RWPE1 (cell line): Measurements from ENCODE around the gene SLC9A9.

Experiments used
- CTCF ChIA-PET: fragments of 350-600 bp; sonication (Branson Sonifier 250); formaldehyde crosslinking; extraction: SDS; loops from one replicate; lab custom pipeline; 2021; lab: Yijun Ruan, JAX
- POLR2A ChIA-PET: fragments of 400-600 bp; formaldehyde crosslinking; extraction: SDS; loops from one replicate; lab custom pipeline; 2020; ENCODE audit warnings: antibody characterized with exemption; ENCODE audit not compliant: low non-redundant PET; lab: Yijun Ruan, JAX
- DNase-seq: peaks from one replicate; pipeline ENCODE4 v3.0.0; 2012; ENCODE audit warnings: low spot score
- H3K27ac ChIP-seq: fragments of 450-650 bp; 2 replicates; pipeline ENCODE4 v1.5.1; 2017
- TF ChIP-seq, protein P1 (sequence below): fragments of 450-650 bp; conservative IDR thresholded peaks from 2 replicates; pipeline ENCODE4 v1.5.1; 2017; ENCODE audit warnings: low read depth, mild to moderate bottlenecking

The SLC9A9 gene

DNA sequence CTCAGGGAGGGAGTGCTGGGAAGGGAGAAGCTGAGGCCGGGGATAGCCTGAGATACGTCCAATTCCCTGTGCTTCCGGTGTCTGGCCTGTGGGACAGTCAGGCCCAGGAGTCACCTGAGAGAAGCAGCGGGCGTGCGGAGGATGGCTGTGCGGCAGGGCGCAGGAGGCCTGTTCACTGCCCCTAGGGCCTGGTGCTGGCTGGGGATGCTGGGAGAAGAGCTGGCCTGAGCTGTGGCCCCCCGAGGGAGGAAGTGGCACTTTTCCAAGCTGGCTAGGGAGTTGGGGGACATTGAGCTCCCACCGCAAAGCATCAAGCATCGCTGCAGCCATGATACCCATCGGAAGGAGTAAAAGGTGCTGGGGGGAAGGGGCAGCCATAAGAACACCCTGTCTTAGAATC, 619.9 kb downstream of the SLC9A9 start:
- H3K27ac ChIP-seq = no peak overlapping the region
- ChIA-PET CTCF (interaction anchor here (0.6 kb wide), 1 partner anchor 416 kb away, joined by 8 read pairs; no protein-coding TSS in a partner anchor), POLR2A (no interaction called here)
- DNase-seq = no peak
- TF ChIP-seq, protein P1, sequence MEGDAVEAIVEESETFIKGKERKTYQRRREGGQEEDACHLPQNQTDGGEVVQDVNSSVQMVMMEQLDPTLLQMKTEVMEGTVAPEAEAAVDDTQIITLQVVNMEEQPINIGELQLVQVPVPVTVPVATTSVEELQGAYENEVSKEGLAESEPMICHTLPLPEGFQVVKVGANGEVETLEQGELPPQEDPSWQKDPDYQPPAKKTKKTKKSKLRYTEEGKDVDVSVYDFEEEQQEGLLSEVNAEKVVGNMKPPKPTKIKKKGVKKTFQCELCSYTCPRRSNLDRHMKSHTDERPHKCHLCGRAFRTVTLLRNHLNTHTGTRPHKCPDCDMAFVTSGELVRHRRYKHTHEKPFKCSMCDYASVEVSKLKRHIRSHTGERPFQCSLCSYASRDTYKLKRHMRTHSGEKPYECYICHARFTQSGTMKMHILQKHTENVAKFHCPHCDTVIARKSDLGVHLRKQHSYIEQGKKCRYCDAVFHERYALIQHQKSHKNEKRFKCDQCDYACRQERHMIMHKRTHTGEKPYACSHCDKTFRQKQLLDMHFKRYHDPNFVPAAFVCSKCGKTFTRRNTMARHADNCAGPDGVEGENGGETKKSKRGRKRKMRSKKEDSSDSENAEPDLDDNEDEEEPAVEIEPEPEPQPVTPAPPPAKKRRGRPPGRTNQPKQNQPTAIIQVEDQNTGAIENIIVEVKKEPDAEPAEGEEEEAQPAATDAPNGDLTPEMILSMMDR = no peak

DNA sequence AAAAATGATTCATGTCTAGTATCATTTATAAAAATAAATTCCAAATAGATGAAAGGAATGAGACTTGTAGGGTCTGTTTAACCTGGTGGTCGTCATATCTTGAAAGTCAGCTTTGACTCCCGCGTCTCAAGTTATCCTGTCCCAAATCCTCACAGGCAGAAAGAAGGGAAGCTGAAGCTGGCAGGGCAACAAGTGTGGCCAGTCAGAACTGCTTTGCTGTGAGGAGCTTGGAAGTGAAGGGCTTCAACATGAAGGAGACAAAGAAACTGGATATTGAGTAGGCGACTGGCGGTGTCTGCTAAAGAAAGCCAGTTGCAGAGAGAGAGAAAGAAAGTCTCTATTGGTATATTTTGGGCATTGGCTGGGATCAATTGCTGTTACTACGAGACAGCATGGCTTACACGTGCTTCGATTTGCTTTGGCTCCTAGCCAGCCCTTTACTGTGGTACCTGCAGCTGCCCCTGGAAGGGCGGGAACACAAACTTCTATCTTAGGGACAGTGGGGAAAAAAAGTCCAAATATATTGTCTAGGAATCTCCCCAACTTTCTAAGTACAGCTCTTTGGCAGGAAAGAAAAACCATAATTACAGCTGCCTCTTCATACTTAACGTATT, 621.5 kb downstream of the SLC9A9 start:
- H3K27ac ChIP-seq = no peak overlapping the region
- CTCF ChIA-PET = no interaction called here
- POLR2A ChIA-PET = interaction anchor here (0.5 kb wide), 1 partner anchor 57 kb away, joined by 3 read pairs; no protein-coding TSS in a partner anchor
- no peak for DNase-seq
- TF ChIP-seq, protein P1 = no peak

DNA sequence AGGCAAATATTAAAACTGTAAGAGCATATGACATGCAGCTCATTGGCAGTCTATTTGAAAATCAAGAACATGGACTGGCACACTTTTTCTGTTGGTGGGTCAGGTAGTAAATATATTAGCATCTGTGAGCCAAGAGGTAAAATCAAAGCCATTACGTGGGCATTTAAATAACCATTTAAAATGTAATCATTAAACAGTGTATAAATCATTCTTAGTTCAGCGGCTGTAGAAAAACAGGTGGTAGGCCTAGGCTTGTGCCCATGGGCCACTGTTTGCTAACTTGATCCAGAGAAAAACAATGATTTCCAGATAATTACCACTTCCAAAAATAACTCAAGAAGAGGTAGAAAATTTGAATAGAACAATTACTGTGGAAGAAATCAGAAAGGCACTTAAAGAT, 623.6 kb downstream of the SLC9A9 start:
- no peak overlapping the region for H3K27ac ChIP-seq
- CTCF ChIA-PET = interaction anchor here (0.6 kb wide), 1 partner anchor 107 kb away, joined by 3 read pairs; no protein-coding TSS in a partner anchor
- POLR2A ChIA-PET = no interaction called here
- TF ChIP-seq, protein P1 = no peak
- no peak for DNase-seq

DNA sequence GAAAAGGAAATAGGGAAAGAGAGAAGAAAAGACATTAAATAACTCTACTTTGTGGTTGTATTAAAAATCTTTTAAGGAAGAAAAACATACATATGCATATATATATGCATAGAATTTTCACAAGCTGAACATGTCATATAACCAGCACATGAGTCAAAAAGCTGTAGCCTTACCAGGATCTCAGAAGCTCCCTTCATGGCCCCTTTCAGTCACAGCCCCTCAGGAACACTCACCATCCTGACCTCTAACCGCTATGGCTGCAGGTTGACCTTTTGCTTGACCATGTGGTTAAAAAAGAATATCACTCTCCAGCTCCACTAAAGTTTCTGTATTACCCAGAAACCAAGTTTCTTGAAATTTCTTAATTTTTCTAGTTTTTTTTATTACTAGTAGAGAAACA, 625.3 kb downstream of the SLC9A9 start:
- H3K27ac ChIP-seq = no peak overlapping the region
- TF ChIP-seq, protein P1 = no peak
- ChIA-PET POLR2A (no interaction called here), CTCF (no interaction called here)
- no peak for DNase-seq

DNA sequence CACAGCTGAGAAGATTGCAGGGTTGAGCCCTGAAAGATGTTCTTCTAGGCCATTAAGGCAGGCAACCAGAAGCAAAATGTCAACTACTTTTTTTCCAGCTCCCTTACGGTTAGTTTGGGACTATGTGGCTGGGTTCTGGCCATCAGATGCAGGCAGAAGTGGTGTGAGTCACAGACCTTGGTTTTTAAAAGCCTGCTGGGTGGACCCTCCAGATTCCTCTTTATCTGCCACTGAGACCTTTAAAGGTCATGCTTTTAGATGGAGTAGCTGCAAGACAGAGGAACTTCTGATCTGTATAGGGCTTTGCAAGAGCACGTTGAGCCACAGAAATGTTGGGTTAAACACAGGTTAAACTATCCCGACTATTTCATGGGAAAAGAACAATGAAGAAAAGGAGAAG, 625.8 kb downstream of the SLC9A9 start:
- ChIA-PET CTCF (interaction anchor here (0.7 kb wide), 1 partner anchor 31 kb away, joined by 3 read pairs; no protein-coding TSS in a partner anchor), POLR2A (no interaction called here)
- DNase-seq = no peak
- TF ChIP-seq, protein P1 = no peak
- no peak overlapping the region for H3K27ac ChIP-seq

DNA sequence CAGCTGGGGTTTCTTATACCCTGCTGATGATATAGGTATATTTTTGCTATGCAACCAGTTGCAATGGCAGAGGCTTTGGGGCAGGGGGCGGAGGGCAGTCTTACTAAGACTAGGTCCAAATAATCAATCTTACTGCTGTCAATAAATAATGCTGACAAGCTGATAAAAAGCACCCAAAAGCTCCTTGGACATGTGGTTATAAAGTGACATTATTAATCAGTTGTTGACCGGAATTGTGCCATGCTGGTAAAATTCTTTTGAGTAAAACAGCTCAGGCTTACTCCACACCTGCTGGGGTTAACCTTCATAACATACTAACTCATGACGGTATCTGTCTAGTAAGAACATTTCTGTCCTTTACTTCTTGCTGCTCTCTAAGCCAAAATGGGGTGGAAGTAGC, 626.8 kb downstream of the SLC9A9 start:
- POLR2A ChIA-PET = no interaction called here
- no peak for DNase-seq
- CTCF ChIA-PET = no interaction called here
- no peak overlapping the region for H3K27ac ChIP-seq
- TF ChIP-seq, protein P1 = no peak
